Psoas muscle (tissue), 8 donors: ENCODE measurements around the gene KIF2C. TPM values are rescaled to one million over a fixed set of nuclear protein-coding genes. Genes with fewer than 3 reads are reported as not detected.
"Not testable (repeated sequence)": the region's sequence is repeated elsewhere in the genome, so short reads cannot be mapped to it uniquely, and the experiment has no call there.

Experiments used
- ATAC-seq, 4 donors: fragments of 200-7000 bp; cut with Tn5 transposase; one replicate each; pipeline ENCODE4 v1.9.1; 2020; ENCODE audit warnings: moderate library complexity in 3 of 4, mild to moderate bottlenecking in 2 of 4
- DNase-seq, 2 donors: peaks; one replicate each; pipeline ENCODE4 v3.0.0-alpha.2; 2020
- H3K27ac ChIP-seq: fragments of 200-600 bp; one replicate; pipeline ENCODE4 v1.8.0; 2022
- H3K27me3 ChIP-seq, 3 donors: fragments of 200-600 bp in 1 of 3; one replicate each; pipeline versions ENCODE4 v1.6.1 to v1.8.0; 2013 to 2022; ENCODE audit warnings: low read length in 2 of 3, mild to moderate bottlenecking in 2 of 3, moderate library complexity in 1 of 3; ENCODE audit not compliant: insufficient read depth in 3 of 3
- H3K36me3 ChIP-seq, 2 donors: fragments of 200-600 bp in 1 of 2; one replicate each; pipeline versions ENCODE4 v1.6.1 to v1.8.0; 2013 to 2022; ENCODE audit warnings: low read depth in 1 of 2, mild to moderate bottlenecking in 1 of 2, moderate library complexity in 1 of 2; ENCODE audit not compliant: insufficient read depth in 1 of 2
- H3K4me1 ChIP-seq: fragments of 200-600 bp; one replicate; pipeline ENCODE4 v1.8.0; 2022
- H3K4me3 ChIP-seq: fragments of 200-600 bp; one replicate; pipeline ENCODE4 v1.8.0; 2022; ENCODE audit warnings: mild to moderate bottlenecking
- H3K9me3 ChIP-seq: fragments of 200-600 bp; one replicate; pipeline ENCODE4 v1.8.0; 2022
- CTCF ChIP-seq: fragments of 200-600 bp; IDR thresholded peaks from one replicate; pipeline ENCODE4 v1.8.0; 2022; ENCODE audit warnings: antibody characterized with exemption
- WGBS, 3 donors: extraction: QIAGEN DNeasy Blood & Tissue Kit; methylation state at CpG; one replicate each; pipeline versions ENCODE4 v1.1.6 to v1.1.7; 2013; 5-methylcytosine and 5-hydroxymethylcytosine counted together
- intact Hi-C, 2 donors: fragments of 100-400 bp; cut with DNase I; formaldehyde crosslinking; loops; one replicate each; pipeline versions ENCODE4 v1.11.0 to v1.14.2; 2022
- polyA plus RNA-seq, 3 donors: library from polyadenylated mRNA; stranded (reverse); fragments of 200-250 nt; gene quantifications; one replicate each; pipeline ENCODE4 v1.2.3, GENCODE V29; 2013
- total RNA-seq, 4 donors: library from RNA; stranded (reverse); fragmentation: NEBNext Ultra II Directional in 2 of 4; extraction: Animal tissue kit (Norgen Biotek cat#: 25700) in 2 of 4; gene quantifications; one replicate each; pipeline versions ENCODE4 v1.2.1 to v1.2.4, GENCODE V29; 2021 to 2023
- donor health status: healthy with polysubstance abuse.
- donor health status: DM: no; HTN: no; CAD: no; lungs with moderate emphysema.
- donor health status: Bipolar disorder and iron deficiency.
- donor health status: healthy.
- donor health status: DM: yes; HTN: yes; CAD: no.
- donor health status: DM: no; HTN: no; CAD: no.
- donor health status: DM: no; HTN: no; CAD: no.
- donor health status: DM: yes; HTN: yes; CAD: no.

The KIF2C gene
- total and polyA plus RNA-seq, 7 donors: 0.23 to 1.2 (median 0.38) TPM

- Histone ChIP-seq H3K9me3 (no peaks in the 10 kb centered on the region), H3K27me3 (no peaks in the 10 kb centered on the region), H3K36me3 (no peaks in the 10 kb centered on the region), H3K4me1 (no peaks in the 10 kb centered on the region), H3K4me3 (no peak overlapping the region), H3K27ac (no peak overlapping the region)
- 87 to 91% (median 91%) methylated on average over 4 of the region's 4 CpGs for WGBS, 3 donors
- no peak for TF ChIP-seq CTCF
- DNase-seq (no peak), ATAC-seq (no peak)
- intact Hi-C loops: no loop called here
Observed at GRCh38 chr1:44695671-44696070, 44.0 kb upstream of the KIF2C start.

- TF ChIP-seq CTCF: no peak
- ATAC-seq (no peak), DNase-seq (no peak)
- Histone ChIP-seq H3K36me3 (no peaks in the 10 kb centered on the region), H3K27me3 (no peaks in the 10 kb centered on the region), H3K4me3 (no peak overlapping the region), H3K9me3 (no peaks in the 10 kb centered on the region), H3K27ac (no peak overlapping the region), H3K4me1 (no peaks in the 10 kb centered on the region)
- WGBS, 3 donors: 88 to 95% (median 92%) methylated on average over 3 of the region's 3 CpGs
- intact Hi-C loops: no loop called here
Observed at GRCh38 chr1:44696101-44696500, 43.5 kb upstream of the KIF2C start.

GRCh38 chr1:44696789-44697345 is 42.8 kb upstream of the KIF2C start:
- no peaks in the 10 kb centered on the region for H3K36me3 ChIP-seq
- no peaks in the 10 kb centered on the region for H3K4me1 ChIP-seq
- H3K4me3 ChIP-seq: no peak overlapping the region
- DNase-seq (no peak), ATAC-seq (no peak)
- intact Hi-C loops: no loop called here
- 77 to 84% (median 81%) methylated on average over 7 of the region's 7 CpGs for WGBS, 3 donors
- H3K9me3 ChIP-seq: no peaks in the 10 kb centered on the region
- no peaks in the 10 kb centered on the region for H3K27me3 ChIP-seq
- TF ChIP-seq CTCF: no peak
- no peak overlapping the region for H3K27ac ChIP-seq

DNA sequence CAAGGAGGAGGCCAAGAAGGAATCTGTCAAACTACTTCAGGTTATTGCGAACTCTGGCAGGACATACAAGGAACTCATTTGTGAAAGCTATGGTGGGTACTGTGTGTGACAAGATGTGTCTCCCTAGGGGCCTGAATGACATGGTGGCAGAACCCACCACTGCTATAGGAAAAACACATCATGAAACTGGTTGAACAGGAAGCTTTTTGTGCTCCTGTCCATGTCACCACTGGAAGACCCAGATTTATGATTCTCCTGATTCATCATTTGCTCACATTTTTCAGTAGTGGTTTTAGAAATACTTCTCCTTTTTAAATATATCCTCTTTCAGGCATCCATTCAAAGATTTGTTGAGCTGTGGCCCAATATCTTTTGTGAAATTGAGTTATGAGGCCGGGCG is 41.5 kb upstream of the KIF2C start:
- Histone ChIP-seq H3K9me3 (no peaks in the 10 kb centered on the region), H3K27me3 (no peaks in the 10 kb centered on the region), H3K27ac (no peak overlapping the region), H3K4me1 (no peaks in the 10 kb centered on the region), H3K36me3 (no peaks in the 10 kb centered on the region), H3K4me3 (no peak overlapping the region)
- DNase-seq: no peak
- WGBS, 3 donors: 93 to 96% (median 95%) methylated on average over 3 of the region's 3 CpGs
- no peak for TF ChIP-seq CTCF
- ATAC-seq: no peak
- intact Hi-C loops: no loop called here

DNA sequence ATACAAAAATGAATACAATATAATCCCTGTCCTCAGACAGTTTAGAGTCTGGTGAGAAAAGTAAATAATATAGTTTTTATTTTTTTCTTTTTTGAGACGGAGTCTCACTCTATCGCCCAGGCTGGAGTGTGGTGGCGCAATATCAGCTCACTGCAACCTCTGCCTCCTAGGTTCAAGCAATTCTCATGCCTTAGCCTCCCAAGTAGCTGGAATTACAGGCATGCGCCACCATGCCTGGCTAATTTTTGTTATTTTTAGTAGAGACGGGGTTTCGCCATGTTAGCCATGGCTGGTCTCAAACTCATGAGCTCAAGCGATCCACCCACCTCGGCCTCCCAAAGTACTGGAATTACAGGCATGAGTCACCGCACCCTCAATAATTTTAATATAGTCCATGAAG is 40.3 kb upstream of the KIF2C start:
- intact Hi-C loops, ATAC-seq, H3K4me1 ChIP-seq, H3K9me3 ChIP-seq, H3K36me3 ChIP-seq, H3K27ac ChIP-seq, DNase-seq, H3K4me3 ChIP-seq, H3K27me3 ChIP-seq: not testable (repeated sequence)
- WGBS, 3 donors: 89 to 97% (median 92%) methylated on average over 9 of the region's 9 CpGs
